Lower lobe of right lung (tissue), 2 donors: ENCODE data around the gene PGRMC2. TPM values are rescaled to one million over a fixed set of nuclear protein-coding genes. Genes with fewer than 3 reads are reported as not detected.
A peak's percentile ranks its signal among the peaks of the same experiment; 100 is the strongest.

Experiments used
- ATAC-seq, 2 donors: fragments of 200-7000 bp; cut with Tn5 transposase; one replicate each; pipeline ENCODE4 v1.9.1; 2020 to 2022; ENCODE audit warnings: mild to moderate bottlenecking in 2 of 2, moderate library complexity in 2 of 2
- DNase-seq: peaks from one replicate; pipeline ENCODE4 v3.0.0-alpha.2; 2020
- H3K27ac ChIP-seq: fragments of 200-600 bp; one replicate; pipeline ENCODE4 v1.8.0; 2022
- H3K27me3 ChIP-seq: fragments of 200-600 bp; one replicate; pipeline ENCODE4 v1.8.0; 2022; ENCODE audit warnings: low read depth
- H3K36me3 ChIP-seq: fragments of 200-600 bp; one replicate; pipeline ENCODE4 v1.8.0; 2022; ENCODE audit warnings: mild to moderate bottlenecking
- H3K4me1 ChIP-seq: fragments of 200-600 bp; one replicate; pipeline ENCODE4 v1.8.0; 2022
- H3K4me3 ChIP-seq: fragments of 200-600 bp; one replicate; pipeline ENCODE4 v1.8.0; 2022; ENCODE audit warnings: mild to moderate bottlenecking
- H3K9me3 ChIP-seq: fragments of 200-600 bp; one replicate; pipeline ENCODE4 v1.8.0; 2022
- CTCF ChIP-seq: fragments of 200-600 bp; IDR thresholded peaks from one replicate; pipeline ENCODE4 v1.8.0; 2022; ENCODE audit warnings: antibody characterized with exemption, mild to moderate bottlenecking
- intact Hi-C: fragments of 100-400 bp; cut with DNase I; formaldehyde crosslinking; loops from one replicate; pipeline ENCODE4 v1.11.0; 2022
- total RNA-seq: library from RNA; stranded (reverse); fragmentation: NEBNext Ultra II Directional; extraction: Animal tissue kit (Norgen Biotek cat#: 25700); gene quantifications from one replicate; pipeline ENCODE4 v1.2.1, GENCODE V29; 2021
- donor health status: DM: no; HTN: yes; CAD: no; lungs with severe emphysema.

PGRMC2 gene
- total RNA-seq, 1 donor from 2014 or later, result 55.5 TPM

GRCh38 chr4:128329638-128330037 is 42.0 kb upstream of the PGRMC2 start:
- no peak for TF ChIP-seq CTCF
- no peak overlapping the region for H3K27ac ChIP-seq
- no peak for ATAC-seq
- no peak for DNase-seq
- H3K27me3 ChIP-seq, result no peaks in the 10 kb centered on the region
- H3K9me3 ChIP-seq, result no peaks in the 10 kb centered on the region
- H3K4me3 ChIP-seq, result no peak overlapping the region
- H3K36me3 ChIP-seq, result no peaks in the 10 kb centered on the region
- intact Hi-C loops, result no loop called here
- no peaks in the 10 kb centered on the region for H3K4me1 ChIP-seq

- ATAC-seq (no peak), DNase-seq (no peak)
- Histone ChIP-seq H3K27ac (no peak overlapping the region), H3K9me3 (no peaks in the 10 kb centered on the region), H3K36me3 (no peaks in the 10 kb centered on the region), H3K4me1 (no peaks in the 10 kb centered on the region), H3K4me3 (no peak overlapping the region), H3K27me3 (no peaks in the 10 kb centered on the region)
- no peak for TF ChIP-seq CTCF
- intact Hi-C loops, result no loop called here
Measured at GRCh38 chr4:128328106-128328505, 40.5 kb upstream of the PGRMC2 start.

GRCh38 chr4:128323401-128323800 is 35.8 kb upstream of the PGRMC2 start:
- ATAC-seq, result no peak
- no peaks in the 10 kb centered on the region for H3K36me3 ChIP-seq
- intact Hi-C loops, result no loop called here

GRCh38 chr4:128322986-128323385 is 35.4 kb upstream of the PGRMC2 start:
- H3K27me3 ChIP-seq, result no peaks in the 10 kb centered on the region
- no peaks in the 10 kb centered on the region for H3K4me1 ChIP-seq
- ATAC-seq (peak in 1 of 2 donors; percentile 29), DNase-seq (no peak)
- H3K9me3 ChIP-seq, result no peaks in the 10 kb centered on the region
- no peak for TF ChIP-seq CTCF
- no peak overlapping the region for H3K4me3 ChIP-seq
- intact Hi-C loops, result no loop called here
- H3K27ac ChIP-seq, result no peak overlapping the region
- H3K36me3 ChIP-seq, result no peaks in the 10 kb centered on the region

More at GRCh38 chr4:128323401-128323800, 35.8 kb upstream of the PGRMC2 start:
- Histone ChIP-seq H3K4me3 (no peak overlapping the region), H3K9me3 (no peaks in the 10 kb centered on the region), H3K27me3 (no peaks in the 10 kb centered on the region), H3K4me1 (no peaks in the 10 kb centered on the region), H3K27ac (no peak overlapping the region)
- no peak for DNase-seq
- TF ChIP-seq CTCF, result no peak

GRCh38 chr4:128322311-128322710 is 34.7 kb upstream of the PGRMC2 start:
- intact Hi-C loops, result no loop called here
- Histone ChIP-seq H3K4me1 (no peaks in the 10 kb centered on the region), H3K9me3 (no peaks in the 10 kb centered on the region), H3K4me3 (no peak overlapping the region), H3K36me3 (no peaks in the 10 kb centered on the region), H3K27me3 (no peaks in the 10 kb centered on the region), H3K27ac (no peak overlapping the region)
- ATAC-seq (no peak), DNase-seq (no peak)
- TF ChIP-seq CTCF, result no peak

GRCh38 chr4:128320656-128321055 is 33.0 kb upstream of the PGRMC2 start:
- Histone ChIP-seq H3K9me3 (no peaks in the 10 kb centered on the region), H3K27ac (no peak overlapping the region), H3K4me1 (no peaks in the 10 kb centered on the region), H3K36me3 (no peaks in the 10 kb centered on the region), H3K4me3 (no peak overlapping the region), H3K27me3 (no peaks in the 10 kb centered on the region)
- TF ChIP-seq CTCF, result no peak
- intact Hi-C loops, result no loop called here
- ATAC-seq, result no peak
- DNase-seq, result no peak
